Transverse colon (tissue), 4 donors: Measurements from ENCODE around the gene RAB36.

Source experiments
- CTCF ChIP-seq, 5 experiments: fragments of 200-600 bp in 3 of 5; fragments of 450-650 bp in 2 of 5; sonication (generic) in 3 of 5; IDR thresholded peaks; 1 replicate in 2 of 5; 2 replicates in 3 of 5; pipeline ENCODE4 v1.5.1; 2016 to 2017; ENCODE audit warnings: antibody characterized with exemption in 5 of 5, inconsistent platforms in 3 of 5, mild to moderate bottlenecking in 2 of 5, moderate library complexity in 1 of 5
- EP300 ChIP-seq: sonication (generic); formaldehyde crosslinking; IDR thresholded peaks from one replicate; pipeline ENCODE4 v1.6.1; 2017; ENCODE audit warnings: antibody characterized with exemption, low read depth
- POLR2A ChIP-seq: fragments of 450-650 bp; IDR thresholded peaks from one replicate; pipeline ENCODE4 v1.6.1; 2016; ENCODE audit warnings: antibody characterized with exemption, mild to moderate bottlenecking, moderate library complexity
- POLR2AphosphoS5 ChIP-seq, 3 donors: sonication (generic); formaldehyde crosslinking; IDR thresholded peaks; one replicate each; pipeline ENCODE4 v1.6.1; 2016; ENCODE audit warnings: antibody characterized with exemption in 3 of 3

- TF ChIP-seq CTCF (IDR thresholded peaks at IDR 0.05) (no peak), POLR2A (no peak), EP300 (no peak), POLR2AphosphoS5 (IDR thresholded peaks at IDR 0.05) (no peak)
These were observed 24.3 kb upstream of the RAB36 start for GRCh38 chr22:23121000-23121421.
